SKM-1 treated with dmso at 0.1 percent for 144 hours (cell line): ENCODE data around the gene ATP5PB.

Experiments
- DNase-seq: peaks from one replicate; lab custom pipeline; 2025; ENCODE audit not compliant: unreplicated experiment; lab: John Stamatoyannopoulos, UW

Gene ATP5PB

DNA sequence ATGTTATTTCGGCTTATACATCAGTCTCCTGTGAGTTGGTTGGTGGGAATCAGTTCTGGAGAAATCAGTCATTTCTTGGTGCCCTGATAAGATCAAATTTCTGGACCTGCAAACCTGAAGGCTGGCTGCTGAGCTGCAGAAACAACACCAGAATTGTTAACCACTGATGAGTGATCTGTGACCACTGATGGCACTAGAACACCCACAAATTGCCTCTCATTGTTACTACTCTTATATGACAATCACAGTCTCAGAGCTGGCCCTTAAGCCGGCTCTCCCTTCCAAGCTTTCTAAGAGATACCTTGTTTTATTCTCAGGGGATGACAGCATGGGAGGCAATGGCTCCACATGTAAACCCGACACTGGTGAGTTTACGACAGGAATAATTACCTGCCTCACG lies 26.4 kb downstream of the ATP5PB start:
- no peak for DNase-seq

- DNase-seq, result no peak
Observed at GRCh38 chr1:111476214-111476613, 26.9 kb downstream of the ATP5PB start.

GRCh38 chr1:111476761-111477309 lies 27.6 kb downstream of the ATP5PB start:
- DNase-seq, result peak; percentile 70

DNA sequence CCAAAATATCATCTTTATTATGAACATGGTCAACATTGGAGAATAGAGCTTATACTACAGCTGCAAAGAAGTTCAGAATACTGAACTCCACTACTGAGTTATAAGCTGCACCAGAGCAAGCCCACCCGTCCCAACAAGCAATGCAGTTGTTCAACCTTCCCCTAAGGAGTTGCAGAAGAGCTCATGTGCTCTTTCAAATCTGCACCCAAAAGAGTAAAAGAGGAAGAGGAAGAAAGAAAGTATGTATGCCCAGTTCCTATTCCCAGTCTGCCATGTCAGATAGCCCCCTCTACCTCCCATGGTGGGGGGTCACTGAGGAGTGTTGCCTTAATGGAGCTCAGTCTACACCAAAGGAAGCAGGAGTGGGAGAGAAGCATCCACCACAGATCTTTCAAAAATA lies 31.4 kb downstream of the ATP5PB start:
- peak; percentile 61 for DNase-seq

DNA sequence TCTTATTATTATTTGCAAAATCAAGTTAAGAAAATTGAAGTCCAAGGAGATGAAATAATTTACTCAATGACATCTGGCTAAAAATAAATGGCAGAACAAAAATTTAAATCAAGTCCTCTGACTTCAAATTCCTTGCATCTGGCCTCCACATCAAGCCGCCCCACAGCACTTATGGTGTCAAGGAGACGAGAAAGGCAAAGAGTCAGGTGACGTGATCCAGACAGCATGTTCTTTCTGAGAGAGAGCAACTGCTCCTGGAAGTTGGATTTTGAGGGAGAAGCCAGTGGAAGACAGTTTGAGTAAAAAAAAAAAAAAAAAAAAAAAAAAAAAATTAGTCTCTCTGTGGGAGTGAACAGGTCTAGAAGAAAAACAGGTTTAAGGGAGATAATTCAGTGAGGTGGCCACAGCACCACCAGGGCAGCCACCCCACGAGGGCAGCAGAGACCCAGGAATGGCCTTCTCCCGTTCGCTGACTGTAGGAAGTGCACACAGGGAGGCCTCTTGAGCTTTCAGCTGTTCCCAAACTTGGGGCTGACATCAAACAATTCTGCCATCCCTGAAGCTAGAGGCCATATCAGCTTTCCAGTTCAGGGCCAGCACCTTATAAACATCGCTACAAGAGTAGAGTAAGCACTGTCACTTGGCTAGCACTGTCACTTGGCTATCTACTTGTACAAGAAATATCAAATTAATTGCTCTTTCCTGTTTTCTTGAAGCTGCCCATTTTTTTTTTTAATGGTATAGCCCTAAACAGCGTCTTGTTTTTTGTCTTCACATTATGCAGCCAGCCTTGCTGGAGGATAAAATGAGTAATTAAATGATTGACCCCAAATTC lies 32.3 kb downstream of the ATP5PB start:
- DNase-seq, result peak; percentile 69

- no peak for DNase-seq
Observed at GRCh38 chr1:111483166-111483565, 33.9 kb downstream of the ATP5PB start.

DNA sequence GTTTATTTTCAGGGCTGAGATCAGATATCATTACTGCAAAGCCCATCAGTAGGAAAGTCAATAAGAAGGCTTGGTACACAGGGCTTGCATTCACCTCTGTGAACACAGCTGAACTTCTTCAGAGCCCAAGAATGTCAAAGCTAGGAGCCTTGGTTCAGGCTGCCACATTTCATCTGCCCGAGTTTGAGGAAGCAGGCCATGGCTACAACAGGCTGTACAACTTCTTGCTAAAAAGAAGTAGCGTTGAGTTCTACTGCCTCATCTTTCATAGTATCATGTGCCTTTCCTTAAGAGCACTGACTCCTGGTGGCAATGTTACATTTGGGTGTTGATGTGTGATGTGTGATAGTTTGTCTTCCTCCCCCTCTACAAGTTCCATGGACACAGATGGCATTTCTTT lies 34.6 kb downstream of the ATP5PB start:
- DNase-seq, result no peak

- DNase-seq, result no peak
Observed at GRCh38 chr1:111484391-111485026, 35.2 kb downstream of the ATP5PB start.

GRCh38 chr1:111486431-111486830 lies 37.2 kb downstream of the ATP5PB start:
- no peak for DNase-seq

GRCh38 chr1:111487133-111487532 lies 37.9 kb downstream of the ATP5PB start:
- no peak for DNase-seq

- no peak for DNase-seq
Observed at GRCh38 chr1:111488669-111489068, 39.4 kb downstream of the ATP5PB start.

DNA sequence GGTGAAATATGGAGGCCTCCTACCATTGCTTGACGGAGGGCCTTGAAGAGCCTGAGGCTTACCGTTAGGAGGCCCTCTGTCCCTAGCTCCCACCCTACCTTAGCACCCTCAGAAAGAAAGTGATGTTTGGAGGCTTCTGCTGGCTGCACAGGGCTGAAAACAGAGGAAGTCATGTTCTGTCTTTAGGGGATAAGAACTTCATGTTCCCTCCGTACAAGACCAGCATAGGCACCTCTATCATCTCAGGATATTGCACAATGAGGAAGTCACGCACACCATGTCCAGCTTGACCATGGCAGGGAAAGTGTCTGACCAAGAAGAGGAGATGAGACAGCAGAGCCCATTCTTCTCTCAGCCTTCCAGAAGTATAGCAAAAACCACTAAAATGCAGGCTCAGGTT lies 40.3 kb downstream of the ATP5PB start:
- peak; percentile 34 for DNase-seq

GRCh38 chr1:111490220-111490619 lies 41.0 kb downstream of the ATP5PB start:
- no peak for DNase-seq

GRCh38 chr1:111491070-111491469 lies 41.8 kb downstream of the ATP5PB start:
- DNase-seq, result no peak

DNA sequence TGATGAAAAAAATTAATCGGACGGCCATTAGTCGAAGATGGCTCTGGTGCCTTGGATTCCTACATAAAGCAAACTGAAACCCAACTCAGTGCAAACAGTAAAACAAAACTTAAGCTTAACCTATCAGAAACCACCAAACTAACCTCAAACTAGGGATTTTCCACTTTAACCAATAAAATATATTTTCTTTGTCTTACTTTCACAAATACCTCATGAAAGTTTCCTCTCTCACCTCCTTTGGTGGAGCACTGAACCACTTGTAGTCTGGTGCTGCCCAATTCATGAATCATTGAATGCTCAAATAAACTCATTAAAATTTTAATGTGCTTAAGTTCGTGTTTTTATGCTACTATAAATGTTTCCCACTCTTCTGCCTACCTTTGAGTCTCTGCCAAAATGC lies 47.1 kb downstream of the ATP5PB start:
- no peak for DNase-seq

- no peak for DNase-seq
Observed at GRCh38 chr1:111497592-111497991, 48.3 kb downstream of the ATP5PB start.

DNA sequence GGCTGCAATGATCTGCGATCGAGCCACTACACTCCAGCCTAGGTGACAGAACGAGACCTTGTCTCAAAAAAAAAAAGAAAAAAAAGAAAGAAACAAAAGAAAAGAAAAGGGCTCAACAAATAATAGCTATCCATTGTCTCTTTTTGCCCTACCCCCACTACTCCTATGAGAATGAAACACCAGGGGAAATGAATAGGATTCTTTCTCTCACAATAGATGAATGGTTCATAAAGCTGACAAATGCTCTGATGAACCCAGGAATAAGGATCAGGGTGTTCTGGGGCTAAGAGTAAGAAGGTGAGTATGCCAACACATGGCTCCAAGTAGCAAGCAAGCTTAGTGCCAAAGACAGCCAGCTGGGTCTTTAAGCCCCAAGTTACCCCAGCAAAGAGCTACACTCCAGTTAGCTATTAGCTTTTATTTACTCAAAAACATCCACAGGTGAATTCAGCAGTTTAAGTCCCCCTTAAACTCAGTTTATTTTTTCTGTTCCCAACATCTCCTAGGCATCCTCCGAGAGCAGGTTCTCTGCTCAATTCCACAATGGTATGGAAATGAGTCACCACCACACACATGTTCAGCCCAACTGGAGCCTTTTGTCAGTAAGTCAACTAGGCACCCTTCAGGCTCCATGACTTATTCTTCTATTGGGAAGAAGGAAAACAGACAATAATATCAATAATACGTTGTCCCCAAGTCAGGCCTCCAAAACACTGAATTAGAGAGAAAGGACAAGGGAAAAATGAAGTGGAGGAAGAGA lies 49.9 kb downstream of the ATP5PB start:
- no peak for DNase-seq

- DNase-seq, result no peak
Observed at GRCh38 chr1:111501645-111502044, 52.4 kb downstream of the ATP5PB start.

DNA sequence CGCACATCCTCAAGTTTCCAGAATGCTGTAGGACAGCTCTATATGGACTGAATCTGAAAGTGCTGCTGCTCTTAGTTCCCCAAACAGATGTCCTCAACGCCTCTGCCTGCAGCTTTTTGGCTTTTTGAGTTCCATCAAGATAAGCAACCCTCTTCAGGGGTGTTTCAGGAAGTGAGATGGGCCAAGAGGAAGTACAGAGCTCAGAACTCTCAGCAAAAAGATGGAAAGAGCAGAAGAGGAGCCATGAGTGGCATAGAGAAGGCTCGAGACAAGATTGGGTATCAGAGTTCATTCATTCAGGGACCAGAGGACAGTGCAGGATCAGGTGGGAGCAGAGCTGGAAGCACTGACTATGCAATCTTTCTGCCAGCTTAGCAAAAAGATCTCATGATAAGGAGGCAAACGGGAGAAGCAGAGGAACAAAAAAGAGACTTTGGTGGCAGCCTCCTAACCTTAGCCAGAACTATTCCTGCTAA lies 54.4 kb downstream of the ATP5PB start, which contains the start of the genes ADORA3 and TMIGD3:
Gene ADORA3, minus strand, starts transcription at position 49 of the 476 bp plus-strand sequence. CDS start 279 bp downstream, outside the sequence.
Gene TMIGD3, minus strand, starts transcription at position 49 of the 476 bp plus-strand sequence. CDS start 279 bp downstream, outside the sequence.
- peak; percentile 96 for DNase-seq

DNA sequence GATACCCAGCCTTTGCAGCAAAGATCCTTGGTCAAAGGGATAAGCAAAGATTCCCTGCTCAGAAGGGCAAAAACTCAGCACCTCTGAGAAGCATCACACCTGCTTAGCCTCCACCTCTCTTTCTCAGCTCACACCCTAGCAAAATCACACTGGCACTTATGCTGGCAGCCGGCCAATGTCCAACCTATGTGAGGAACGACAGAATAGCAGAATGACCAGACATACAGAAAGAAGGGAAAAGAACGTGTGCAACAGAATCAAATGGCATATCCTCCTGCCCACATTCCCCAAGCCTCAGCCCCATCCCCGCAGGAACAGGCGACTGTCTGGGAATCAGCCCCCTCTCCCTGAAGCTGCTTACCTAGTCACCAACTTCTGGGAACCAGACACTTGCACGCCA lies 54.8 kb downstream of the ATP5PB start:
- no peak for DNase-seq

GRCh38 chr1:111505641-111506119 lies 56.4 kb downstream of the ATP5PB start:
- peak; percentile 55 for DNase-seq
